Lung microvascular endothelial cell (primary cell): ENCODE measurements around the gene HK3. TPM values are rescaled to one million over a fixed set of nuclear protein-coding genes. Genes with fewer than 3 reads are reported as not detected.
"Not testable (repeated sequence)": the region's sequence is repeated elsewhere in the genome, so short reads cannot be mapped to it uniquely, and the experiment has no call there.

Source experiments
- DNase-seq, 2 donors: peaks; one replicate each; pipeline versions ENCODE4 v3.0.0 to v3.0.0-alpha.2; 2010; ENCODE audit warnings: low read depth in 2 of 2
- total RNA-seq: library from RNA; depleted of rRNA; stranded (reverse); fragments of >200 nt; gene quantifications from 2 replicates; pipeline ENCODE4 v1.2.1, GENCODE V29; 2014

Gene HK3
- total RNA-seq, 1 donor from 2014 or later: not detected

- no peak for DNase-seq
Observed at GRCh38 chr5:176883700-176884570, 15.2 kb downstream of the HK3 start.

- DNase-seq: no peak
Observed at GRCh38 chr5:176882567-176882903, 16.6 kb downstream of the HK3 start.

GRCh38 chr5:176881816-176882566 is 17.2 kb downstream of the HK3 start:
- no peak for DNase-seq

GRCh38 chr5:176881021-176881749 is 18.0 kb downstream of the HK3 start:
- no peak for DNase-seq

- no peak for DNase-seq
Observed at GRCh38 chr5:176880366-176881020, 18.7 kb downstream of the HK3 start.

- no peak for DNase-seq
Observed at GRCh38 chr5:176879663-176880361, 19.3 kb downstream of the HK3 start.

GRCh38 chr5:176878906-176879662 is 20.1 kb downstream of the HK3 start:
- DNase-seq: no peak

GRCh38 chr5:176878463-176878862 is 20.7 kb downstream of the HK3 start:
- DNase-seq: no peak

GRCh38 chr5:176877793-176878331 is 21.3 kb downstream of the HK3 start:
- no peak for DNase-seq

- no peak for DNase-seq
Observed at GRCh38 chr5:176876506-176877431, 22.4 kb downstream of the HK3 start.

- no peak for DNase-seq
Observed at GRCh38 chr5:176875783-176876505, 23.2 kb downstream of the HK3 start.

- DNase-seq: no peak
Observed at GRCh38 chr5:176875014-176875550, 24.1 kb downstream of the HK3 start.

GRCh38 chr5:176874198-176874780 is 24.9 kb downstream of the HK3 start:
- DNase-seq: no peak

GRCh38 chr5:176873541-176874172 is 25.5 kb downstream of the HK3 start:
- DNase-seq: no peak

- DNase-seq: not testable (repeated sequence)
Observed at GRCh38 chr5:176873011-176873410, 26.1 kb downstream of the HK3 start.

- DNase-seq: not testable (repeated sequence)
Observed at GRCh38 chr5:176872586-176872985, 26.6 kb downstream of the HK3 start.

- not testable (repeated sequence) for DNase-seq
Observed at GRCh38 chr5:176870644-176871043, 28.5 kb downstream of the HK3 start.
